HG02973 (cell line): ENCODE data around the gene VIT.

Source experiments
- ATAC-seq: cut with Tn5 transposase; IDR thresholded peaks from one replicate; pipeline ENCODE4 v1.9.1; 2021; ENCODE audit warnings: moderate library complexity; ENCODE audit not compliant: unreplicated experiment

VIT gene

GRCh38 chr2:36696533-36696932 is at the start of gene VIT:
VIT (plus strand) TSS chr2:36696707; CDS start chr2:36716371, 19,664 bp downstream.
- no peak for ATAC-seq

- peak; percentile 88 for ATAC-seq
Measured at GRCh38 chr2:36650031-36650829, 46.3 kb upstream of the VIT start.

GRCh38 chr2:36653155-36653554 is 43.4 kb upstream of the VIT start:
- ATAC-seq, result no peak

GRCh38 chr2:36653967-36654694 is 42.4 kb upstream of the VIT start:
- no peak for ATAC-seq

GRCh38 chr2:36655453-36655852 is 41.1 kb upstream of the VIT start:
- no peak for ATAC-seq

- ATAC-seq, result no peak
Measured at GRCh38 chr2:36657703-36658102, 38.8 kb upstream of the VIT start.

GRCh38 chr2:36658277-36658748 is 38.2 kb upstream of the VIT start:
- no peak for ATAC-seq

- no peak for ATAC-seq
Measured at GRCh38 chr2:36659218-36659617, 37.3 kb upstream of the VIT start.

- ATAC-seq, result no peak
Measured at GRCh38 chr2:36659872-36660312, 36.6 kb upstream of the VIT start.

- no peak for ATAC-seq
Measured at GRCh38 chr2:36662638-36663037, 33.9 kb upstream of the VIT start.

GRCh38 chr2:36663295-36663694 is 33.2 kb upstream of the VIT start:
- no peak for ATAC-seq

GRCh38 chr2:36663851-36664695 is 32.4 kb upstream of the VIT start:
- peak; percentile 88 for ATAC-seq

GRCh38 chr2:36664696-36665076 is 31.8 kb upstream of the VIT start:
- no peak for ATAC-seq

- no peak for ATAC-seq
Measured at GRCh38 chr2:36667931-36668330, 28.6 kb upstream of the VIT start.

GRCh38 chr2:36670881-36671595 is 25.5 kb upstream of the VIT start:
- ATAC-seq, result no peak

- ATAC-seq, result no peak
Measured at GRCh38 chr2:36671731-36672130, 24.8 kb upstream of the VIT start.

- ATAC-seq, result no peak
Measured at GRCh38 chr2:36672199-36672598, 24.3 kb upstream of the VIT start.

- no peak for ATAC-seq
Measured at GRCh38 chr2:36675579-36676282, 20.8 kb upstream of the VIT start.

GRCh38 chr2:36676364-36676763 is 20.1 kb upstream of the VIT start:
- no peak for ATAC-seq

- no peak for ATAC-seq
Measured at GRCh38 chr2:36677386-36677785, 19.1 kb upstream of the VIT start.
